Endodermal cell (in vitro differentiated cells): Measurements from ENCODE around the gene RASSF8. TPM values are rescaled to one million over a fixed set of nuclear protein-coding genes. Genes with fewer than 3 reads are reported as not detected.

ENCODE experiments used
- DNase-seq: peaks from one replicate; pipeline ENCODE4 v3.0.0-alpha.2; 2017
- H3K27ac ChIP-seq: 2 replicates; pipeline ENCODE4 v1.5.1; 2013; ENCODE audit warnings: mild to moderate bottlenecking, low read depth, low read length, moderate library complexity
- H3K27me3 ChIP-seq: 2 replicates; pipeline ENCODE4 v1.6.1; 2013; ENCODE audit warnings: mild to moderate bottlenecking, low read length, moderate library complexity; ENCODE audit not compliant: insufficient read depth, control insufficient read depth, poor library complexity, severe bottlenecking
- H3K36me3 ChIP-seq: 2 replicates; pipeline ENCODE4 v1.7.0; 2013; ENCODE audit warnings: mild to moderate bottlenecking, low read length, moderate library complexity; ENCODE audit not compliant: control insufficient read depth, insufficient read depth
- H3K4me1 ChIP-seq: one replicate; pipeline ENCODE4 v1.7.0; 2013; ENCODE audit warnings: low read length; ENCODE audit not compliant: control insufficient read depth, insufficient read depth
- H3K4me3 ChIP-seq: 2 replicates; pipeline ENCODE4 v1.5.1; 2013; ENCODE audit warnings: mild to moderate bottlenecking, low read length, moderate library complexity
- H3K9ac ChIP-seq: 2 replicates; pipeline ENCODE4 v1.6.1; 2013; ENCODE audit warnings: mild to moderate bottlenecking, low read length, moderate library complexity; ENCODE audit not compliant: poor library complexity, severe bottlenecking; ENCODE audit errors: extremely low read depth
- H3K9me3 ChIP-seq: 2 replicates; pipeline ENCODE4 v1.6.1; 2013; ENCODE audit warnings: mild to moderate bottlenecking, low read length, moderate library complexity; ENCODE audit not compliant: control insufficient read depth
- H3K27ac Mint-ChIP-seq: 2 replicates; pipeline ENCODE4 v1.8.0; 2020; ENCODE audit warnings: mixed read lengths
- H3K27me3 Mint-ChIP-seq: 2 replicates; pipeline ENCODE4 v1.8.0; 2021; ENCODE audit warnings: mild to moderate bottlenecking, mixed read lengths; ENCODE audit not compliant: insufficient read depth
- H3K36me3 Mint-ChIP-seq: 2 replicates; pipeline ENCODE4 v1.8.0; 2020; ENCODE audit warnings: low read depth, mixed read lengths
- H3K4me1 Mint-ChIP-seq: 2 replicates; pipeline ENCODE4 v1.8.0; 2020; ENCODE audit warnings: mixed read lengths
- H3K4me3 Mint-ChIP-seq: 2 replicates; pipeline ENCODE4 v1.8.0; 2020; ENCODE audit warnings: mild to moderate bottlenecking, moderate library complexity, mixed read lengths
- H3K9me3 Mint-ChIP-seq: 2 replicates; pipeline ENCODE4 v1.8.0; 2020; ENCODE audit warnings: mild to moderate bottlenecking, mixed read lengths
- WGBS, 2 experiments: methylation state at CpG; one replicate each; pipeline versions ENCODE4 v1.1.5 to v1.1.7; 2013; ENCODE audit warnings: missing lambda C conversion rate in 2 of 2, mixed read lengths in 1 of 2; ENCODE audit not compliant: insufficient coverage in 1 of 2, insufficient read length in 1 of 2; 5-methylcytosine and 5-hydroxymethylcytosine counted together
- long read RNA-seq, 4 experiments: library from polyadenylated mRNA in 2 of 4; library from RNA in 1 of 4; library from capped mRNA in 1 of 4; stranded (forward) in 3 of 4; unstranded in 1 of 4; transcript quantifications; one replicate each; pipeline ENCODE4 v2.0.0, GENCODE V29; 2020 to 2021; ENCODE audit warnings: inconsistent platforms in 1 of 4
- polyA plus RNA-seq, 2 experiments: library from polyadenylated mRNA; stranded (reverse); fragments of 50-300 nt; gene quantifications; one replicate each; pipeline ENCODE4 v1.2.3, GENCODE V29; 2013
- total RNA-seq, 2 donors: library from RNA; stranded (reverse); fragmentation: NEBNext Ultra II Directional in 1 of 2; extraction: Animal tissue kit (Norgen Biotek cat#: 25700) in 1 of 2; gene quantifications; 2 replicates in 1 of 2; 3 replicates in 1 of 2; pipeline ENCODE4 v1.2.1, GENCODE V29; 2021
- TF ChIP-seq, protein P1 (sequence below): fragments of 200-600 bp; sonication (generic); conservative IDR thresholded peaks from 2 replicates; pipeline ENCODE4 v1.5.0; 2021; ENCODE audit warnings: antibody characterized with exemption, mild to moderate bottlenecking

Gene RASSF8, protein sequence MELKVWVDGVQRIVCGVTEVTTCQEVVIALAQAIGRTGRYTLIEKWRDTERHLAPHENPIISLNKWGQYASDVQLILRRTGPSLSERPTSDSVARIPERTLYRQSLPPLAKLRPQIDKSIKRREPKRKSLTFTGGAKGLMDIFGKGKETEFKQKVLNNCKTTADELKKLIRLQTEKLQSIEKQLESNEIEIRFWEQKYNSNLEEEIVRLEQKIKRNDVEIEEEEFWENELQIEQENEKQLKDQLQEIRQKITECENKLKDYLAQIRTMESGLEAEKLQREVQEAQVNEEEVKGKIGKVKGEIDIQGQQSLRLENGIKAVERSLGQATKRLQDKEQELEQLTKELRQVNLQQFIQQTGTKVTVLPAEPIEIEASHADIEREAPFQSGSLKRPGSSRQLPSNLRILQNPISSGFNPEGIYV
- total RNA-seq, result 100 to 1,000 TPM in 1 of 2 donors, 10 to 100 TPM in 1; 87.0 to 183 TPM
- 29.0 TPM for polyA plus RNA-seq (2013, experiment 1 of 2)
- 30.8 TPM for polyA plus RNA-seq (2013, experiment 2 of 2)
- long read RNA-seq, experiment 1, full-length matches to known transcripts, result 1 of 24 reads
- long read RNA-seq, experiment 1, partial matches to known transcripts, result 6 of 24 reads
- long read RNA-seq, experiment 1, other reads (novel, unspliced or antisense), result 17 of 24 reads
- long read RNA-seq, experiment 2, full-length matches to known transcripts, result 9 of 87 reads
- long read RNA-seq, experiment 2, partial matches to known transcripts, result 11 of 87 reads
- long read RNA-seq, experiment 2, other reads (novel, unspliced or antisense), result 67 of 87 reads
- long read RNA-seq, experiment 3, partial matches to known transcripts, result 11 of 20 reads
- long read RNA-seq, experiment 3, other reads (novel, unspliced or antisense), result 8 of 20 reads
- long read RNA-seq, experiment 4, partial matches to known transcripts, result 0 of 1 reads
- long read RNA-seq, experiment 4, other reads (novel, unspliced or antisense), result 1 of 1 reads

DNA sequence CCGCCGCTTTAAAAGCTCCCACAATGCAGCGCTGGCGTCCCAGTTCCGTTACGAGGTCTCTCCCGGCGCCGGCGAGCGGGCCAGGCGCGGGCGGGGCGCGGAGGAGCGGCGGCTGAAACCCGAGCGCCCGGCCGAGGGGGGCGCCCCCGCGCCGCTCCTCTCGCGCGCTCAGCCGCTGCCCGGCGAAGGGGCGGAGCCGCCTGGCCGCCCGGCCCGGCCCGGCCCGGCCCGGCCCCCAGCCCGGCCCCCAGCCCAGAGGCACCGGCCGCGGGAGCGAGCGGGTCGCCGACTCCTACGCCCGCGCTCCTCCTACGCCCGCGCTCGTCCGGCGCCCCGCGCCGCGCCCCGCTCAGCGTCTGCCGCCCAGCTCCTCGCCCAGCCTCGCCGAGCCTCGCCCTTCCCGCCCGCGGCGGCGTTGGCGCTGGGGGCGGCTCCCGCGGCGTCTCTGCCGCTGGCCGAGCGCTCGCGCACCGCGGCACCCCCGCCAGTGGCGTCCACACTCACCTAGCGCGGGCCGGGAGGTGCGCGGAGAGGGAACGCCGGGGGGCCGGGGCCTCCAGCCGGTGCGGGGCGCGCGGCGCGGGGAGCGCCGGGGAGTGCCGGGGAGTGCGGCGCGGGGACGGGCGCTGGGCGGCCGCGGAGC, at the start of gene RASSF8:
TSS of gene RASSF8 (plus strand) at position 255 of the 643 bp plus-strand sequence. CDS start 96,662 bp downstream, outside the sequence.
- Histone ChIP-seq H3K4me3 (peak within 1 kb of the TSS; percentile 98), H3K27ac (peak within 1 kb of the TSS; percentile 94)

DNA sequence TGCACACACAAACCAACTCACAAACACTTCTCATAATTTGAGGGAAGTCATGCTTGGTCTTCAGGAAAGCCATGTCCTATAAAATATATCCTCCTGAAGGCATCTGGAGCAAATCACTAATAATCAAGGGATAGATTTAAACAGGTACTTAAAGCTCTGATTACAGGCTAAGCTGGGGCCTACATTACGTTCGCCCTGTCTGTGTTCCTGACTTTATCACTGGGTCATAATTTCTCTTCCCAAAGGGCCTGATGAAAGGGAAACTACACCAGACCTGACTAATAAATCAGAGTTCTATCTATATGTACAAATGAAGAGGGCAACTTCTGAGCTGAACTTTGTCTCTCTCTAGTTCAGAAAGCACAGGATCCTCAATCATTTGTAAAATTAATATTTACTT, 43.9 kb upstream of the RASSF8 start:
- Mint-ChIP-seq H3K4me1 (peaks cover 6% of the 10 kb centered on the region), H3K27ac (no peak overlapping the region), H3K27me3 (peaks cover 6% of the 10 kb centered on the region), H3K9me3 (peaks cover 11% of the 10 kb centered on the region), H3K36me3 (no peaks in the 10 kb centered on the region), H3K4me3 (no peak overlapping the region)
- H3K27me3 ChIP-seq, result no peaks in the 10 kb centered on the region
- no peak overlapping the region for H3K27ac ChIP-seq
- TF ChIP-seq, protein P1, sequence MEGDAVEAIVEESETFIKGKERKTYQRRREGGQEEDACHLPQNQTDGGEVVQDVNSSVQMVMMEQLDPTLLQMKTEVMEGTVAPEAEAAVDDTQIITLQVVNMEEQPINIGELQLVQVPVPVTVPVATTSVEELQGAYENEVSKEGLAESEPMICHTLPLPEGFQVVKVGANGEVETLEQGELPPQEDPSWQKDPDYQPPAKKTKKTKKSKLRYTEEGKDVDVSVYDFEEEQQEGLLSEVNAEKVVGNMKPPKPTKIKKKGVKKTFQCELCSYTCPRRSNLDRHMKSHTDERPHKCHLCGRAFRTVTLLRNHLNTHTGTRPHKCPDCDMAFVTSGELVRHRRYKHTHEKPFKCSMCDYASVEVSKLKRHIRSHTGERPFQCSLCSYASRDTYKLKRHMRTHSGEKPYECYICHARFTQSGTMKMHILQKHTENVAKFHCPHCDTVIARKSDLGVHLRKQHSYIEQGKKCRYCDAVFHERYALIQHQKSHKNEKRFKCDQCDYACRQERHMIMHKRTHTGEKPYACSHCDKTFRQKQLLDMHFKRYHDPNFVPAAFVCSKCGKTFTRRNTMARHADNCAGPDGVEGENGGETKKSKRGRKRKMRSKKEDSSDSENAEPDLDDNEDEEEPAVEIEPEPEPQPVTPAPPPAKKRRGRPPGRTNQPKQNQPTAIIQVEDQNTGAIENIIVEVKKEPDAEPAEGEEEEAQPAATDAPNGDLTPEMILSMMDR, result no peak
- no peak for DNase-seq
- no peaks in the 10 kb centered on the region for H3K4me1 ChIP-seq
- no peaks in the 10 kb centered on the region for H3K36me3 ChIP-seq
- H3K9ac ChIP-seq, result no peak overlapping the region
- H3K9me3 ChIP-seq, result no peaks in the 10 kb centered on the region
- no peak overlapping the region for H3K4me3 ChIP-seq
- 98% methylated on average over 2 of the region's 2 CpGs; no CpG with 5 or more reads in 1 of the 2 experiments for WGBS, 2 experiments

More for the DNA sequence above, at the start of gene RASSF8:
- Histone ChIP-seq H3K4me1 (no peaks in the 10 kb centered on the region), H3K9me3 (peaks cover 14% of the 10 kb centered on the region), H3K36me3 (peaks cover 35% of the 10 kb centered on the region), H3K27me3 (no peaks in the 10 kb centered on the region), H3K9ac (peak within 1 kb of the TSS; percentile 80)
- Mint-ChIP-seq H3K27ac (peak within 1 kb of the TSS; percentile 94), H3K4me1 (peaks cover 36% of the 10 kb centered on the region), H3K4me3 (peak within 1 kb of the TSS; percentile 94), H3K9me3 (peaks cover 3% of the 10 kb centered on the region), H3K36me3 (peaks cover 43% of the 10 kb centered on the region), H3K27me3 (no peaks in the 10 kb centered on the region)
- DNase-seq, result peak; percentile 92
- TF ChIP-seq, protein P1, result no peak
- WGBS, 2 experiments, result 0% methylated on average over 20 to 113 of the region's 113 CpGs

DNA sequence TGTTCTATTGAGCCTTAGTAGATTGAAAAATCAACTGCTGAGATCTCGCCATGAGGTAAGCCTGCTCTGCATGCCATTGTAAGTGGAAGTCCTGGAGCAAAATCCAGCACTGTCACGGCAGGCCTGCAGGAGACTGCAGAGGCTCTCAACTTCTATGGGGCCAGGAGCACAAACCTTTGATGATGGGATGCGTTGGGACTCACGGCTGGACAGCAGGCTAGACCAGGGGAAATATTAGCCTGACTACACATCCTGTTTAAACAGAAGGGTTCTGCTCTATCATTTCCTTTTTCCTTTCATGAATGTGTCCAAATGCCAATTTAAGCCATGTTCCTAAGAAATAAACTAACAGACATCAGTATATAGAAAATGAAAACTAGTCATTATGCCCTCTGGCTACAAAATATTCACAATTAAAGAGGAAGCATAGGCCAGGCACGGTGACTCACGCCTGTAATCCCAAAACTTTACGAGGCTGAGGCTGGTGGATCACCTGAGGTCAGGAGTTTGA, 33.9 kb upstream of the RASSF8 start:
- Mint-ChIP-seq H3K27me3 (no peaks in the 10 kb centered on the region), H3K27ac (no peak overlapping the region), H3K4me1 (peaks cover 11% of the 10 kb centered on the region), H3K4me3 (no peak overlapping the region), H3K9me3 (no peaks in the 10 kb centered on the region), H3K36me3 (no peaks in the 10 kb centered on the region)
- H3K27me3 ChIP-seq, result no peaks in the 10 kb centered on the region
- H3K9me3 ChIP-seq, result no peaks in the 10 kb centered on the region
- no peak overlapping the region for H3K27ac ChIP-seq
- no peaks in the 10 kb centered on the region for H3K4me1 ChIP-seq
- DNase-seq, result peak; percentile 67
- TF ChIP-seq, protein P1, result peak; percentile 56
- 81 to 88% methylated on average over 6 to 7 of the region's 7 CpGs for WGBS, 2 experiments
- H3K9ac ChIP-seq, result no peak overlapping the region
- no peak overlapping the region for H3K4me3 ChIP-seq
- H3K36me3 ChIP-seq, result no peaks in the 10 kb centered on the region
